DND-41 (cell line): Measurements from ENCODE around the gene TSSC4.

Source experiments
- CTCF ChIP-seq: IDR thresholded peaks from 2 replicates; pipeline ENCODE4 v1.5.1; 2012; ENCODE audit warnings: borderline replicate concordance, low read length, moderate library complexity, mild to moderate bottlenecking; ENCODE audit not compliant: poor library complexity, severe bottlenecking; ENCODE audit errors: extremely low read depth
- EZH2 ChIP-seq: IDR thresholded peaks from 3 replicates; pipeline ENCODE4 v1.6.1; 2012; ENCODE audit warnings: borderline replicate concordance, low read depth, mild to moderate bottlenecking, moderate library complexity, low read length, inconsistent platforms; ENCODE audit not compliant: severe bottlenecking

- TF ChIP-seq CTCF (no peak), EZH2 (no peak)
Measured at GRCh38 chr11:2427721-2428321, 27.3 kb downstream of the TSSC4 start.
